GM12875 (cell line): Measurements from ENCODE around the gene TBC1D14.

ENCODE experiments used
- H3K4me3 ChIP-seq: one replicate; pipeline ENCODE4 v1.5.1; 2011; ENCODE audit warnings: low read depth, low read length, control low read depth
- TF ChIP-seq, protein P1 (sequence below): IDR thresholded peaks from 2 replicates; pipeline ENCODE4 v1.5.1; 2011; ENCODE audit warnings: low read depth, mild to moderate bottlenecking, control low read depth, inconsistent platforms, low read length, moderate library complexity, borderline replicate concordance; ENCODE audit not compliant: insufficient read depth

TBC1D14 gene

DNA sequence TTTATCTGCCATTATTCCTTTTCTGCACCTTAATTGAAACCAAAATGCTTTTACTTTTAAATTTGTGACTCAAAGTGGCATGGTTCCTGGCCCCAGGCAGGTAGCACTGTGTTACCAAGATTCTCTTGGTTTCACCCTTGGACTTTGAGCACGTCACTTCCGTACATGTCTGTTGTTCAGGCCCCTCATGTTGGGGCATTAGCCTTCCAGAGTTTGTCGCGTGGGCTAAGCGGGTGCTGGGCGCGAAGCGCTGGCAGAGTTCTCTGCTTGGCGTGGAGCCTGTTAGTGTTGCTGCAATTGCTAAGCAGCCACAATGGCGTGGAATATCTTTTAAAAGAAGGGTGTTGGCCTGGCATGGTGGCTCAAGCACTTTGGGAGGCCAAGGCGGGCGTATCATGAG is 119.6 kb downstream of the TBC1D14 start:
- TF ChIP-seq, protein P1, sequence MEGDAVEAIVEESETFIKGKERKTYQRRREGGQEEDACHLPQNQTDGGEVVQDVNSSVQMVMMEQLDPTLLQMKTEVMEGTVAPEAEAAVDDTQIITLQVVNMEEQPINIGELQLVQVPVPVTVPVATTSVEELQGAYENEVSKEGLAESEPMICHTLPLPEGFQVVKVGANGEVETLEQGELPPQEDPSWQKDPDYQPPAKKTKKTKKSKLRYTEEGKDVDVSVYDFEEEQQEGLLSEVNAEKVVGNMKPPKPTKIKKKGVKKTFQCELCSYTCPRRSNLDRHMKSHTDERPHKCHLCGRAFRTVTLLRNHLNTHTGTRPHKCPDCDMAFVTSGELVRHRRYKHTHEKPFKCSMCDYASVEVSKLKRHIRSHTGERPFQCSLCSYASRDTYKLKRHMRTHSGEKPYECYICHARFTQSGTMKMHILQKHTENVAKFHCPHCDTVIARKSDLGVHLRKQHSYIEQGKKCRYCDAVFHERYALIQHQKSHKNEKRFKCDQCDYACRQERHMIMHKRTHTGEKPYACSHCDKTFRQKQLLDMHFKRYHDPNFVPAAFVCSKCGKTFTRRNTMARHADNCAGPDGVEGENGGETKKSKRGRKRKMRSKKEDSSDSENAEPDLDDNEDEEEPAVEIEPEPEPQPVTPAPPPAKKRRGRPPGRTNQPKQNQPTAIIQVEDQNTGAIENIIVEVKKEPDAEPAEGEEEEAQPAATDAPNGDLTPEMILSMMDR: no peak
- H3K4me3 ChIP-seq: no peak overlapping the region

DNA sequence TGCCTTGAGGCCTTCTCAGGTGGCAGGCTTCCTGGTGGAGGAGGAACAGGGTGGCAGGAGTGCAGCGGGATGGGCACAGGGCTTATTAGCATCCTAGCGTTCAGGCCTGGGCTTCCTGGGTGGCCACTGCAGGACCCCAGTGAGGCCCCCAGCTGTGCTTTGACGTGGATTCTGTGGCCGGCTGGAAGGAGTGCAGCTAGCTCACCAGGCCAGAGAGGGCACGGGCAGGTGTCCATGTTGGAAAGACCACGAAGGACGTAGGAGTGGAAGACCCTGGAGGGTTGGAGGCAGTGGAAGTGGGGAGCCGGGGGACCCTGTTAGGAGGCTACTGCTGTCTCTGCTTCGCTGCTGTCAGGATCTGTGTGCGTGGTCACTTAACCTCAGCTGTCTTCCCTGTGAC is 120.3 kb downstream of the TBC1D14 start:
- no peak overlapping the region for H3K4me3 ChIP-seq
- TF ChIP-seq, protein P1: no peak

DNA sequence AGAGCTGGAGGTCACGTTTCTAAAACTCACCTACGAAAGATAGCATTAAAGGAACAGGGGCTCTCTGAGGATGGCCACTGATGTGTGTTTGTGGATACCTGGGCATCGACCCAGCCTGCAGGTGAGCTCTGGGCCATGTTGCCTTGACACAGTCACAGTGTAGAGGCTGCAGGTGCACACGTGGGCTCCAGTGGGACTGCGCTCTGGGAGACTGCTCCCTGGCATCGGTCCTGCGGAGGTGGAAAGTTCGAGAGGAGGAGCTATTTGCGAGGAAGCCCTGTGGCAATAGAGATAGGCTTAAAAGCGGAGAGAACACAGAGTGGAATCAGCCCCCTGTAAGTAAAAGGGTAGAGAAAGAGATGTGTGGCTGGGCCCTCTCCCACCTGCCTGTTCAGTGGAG is 121.2 kb downstream of the TBC1D14 start:
- TF ChIP-seq, protein P1: no peak
- H3K4me3 ChIP-seq: no peak overlapping the region

DNA sequence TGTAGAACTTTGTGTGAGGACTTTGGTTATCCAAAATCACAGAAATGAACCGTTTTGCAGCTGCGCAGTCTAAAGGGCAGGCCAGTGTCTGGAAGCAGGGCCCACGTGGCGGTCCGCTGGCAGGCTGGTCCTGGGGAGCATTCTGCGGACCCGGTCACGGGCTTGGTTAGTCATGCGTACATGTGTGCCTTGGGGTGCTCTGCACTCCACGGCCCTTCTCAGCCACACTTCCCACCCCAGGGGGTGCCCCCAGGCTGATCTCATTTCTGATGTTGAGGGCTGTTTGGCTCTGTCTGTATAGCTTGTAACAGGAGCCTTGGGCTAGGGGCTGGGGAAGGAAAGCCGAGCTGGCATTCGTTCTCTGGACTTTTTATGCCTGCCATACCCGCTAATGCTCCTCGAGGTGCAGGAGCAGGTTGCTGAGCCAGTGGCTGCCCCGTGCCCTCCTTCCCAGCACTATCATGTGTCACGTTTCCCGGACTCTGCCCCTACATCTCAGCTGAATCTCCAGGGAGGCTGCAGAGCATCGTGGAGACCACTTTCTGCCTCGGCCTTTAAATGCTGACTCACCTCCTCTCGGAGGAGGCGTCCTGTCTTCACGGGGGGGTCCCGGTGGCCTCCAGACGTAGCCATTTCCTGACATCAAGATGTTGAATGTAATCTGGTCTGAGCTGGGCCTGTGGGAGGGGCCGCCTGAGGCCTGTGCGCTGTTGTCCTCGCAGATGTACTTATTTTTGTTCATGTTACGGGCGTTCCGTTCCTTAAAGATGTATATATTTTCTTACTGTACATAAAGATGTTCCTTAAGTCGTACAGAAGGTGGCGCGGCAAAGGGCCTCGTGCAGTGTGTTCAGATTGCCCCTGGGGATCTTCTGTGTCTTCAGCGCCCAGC is 122.2 kb downstream of the TBC1D14 start:
- TF ChIP-seq, protein P1: no peak
- H3K4me3 ChIP-seq: no peak overlapping the region

DNA sequence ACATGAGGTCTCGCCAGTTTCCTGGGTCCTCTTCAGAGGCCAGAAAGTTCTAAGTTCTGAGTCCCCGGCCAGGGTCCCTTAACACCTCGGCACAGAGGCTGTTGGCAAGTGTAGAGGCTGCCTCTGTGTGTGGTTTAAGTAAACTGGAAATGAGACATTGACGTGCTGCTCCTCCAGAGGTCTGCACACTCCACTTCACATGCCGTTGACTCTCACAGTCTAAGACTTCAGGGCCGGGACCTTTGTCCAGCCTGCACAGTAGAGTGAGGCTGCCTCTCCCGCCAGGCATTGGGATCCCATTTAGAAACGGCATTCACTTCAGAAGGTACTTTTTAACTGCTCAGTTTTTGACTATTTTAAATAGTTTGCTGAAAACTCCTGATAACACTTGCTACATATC is 123.0 kb downstream of the TBC1D14 start:
- TF ChIP-seq, protein P1: no peak
- no peak overlapping the region for H3K4me3 ChIP-seq

DNA sequence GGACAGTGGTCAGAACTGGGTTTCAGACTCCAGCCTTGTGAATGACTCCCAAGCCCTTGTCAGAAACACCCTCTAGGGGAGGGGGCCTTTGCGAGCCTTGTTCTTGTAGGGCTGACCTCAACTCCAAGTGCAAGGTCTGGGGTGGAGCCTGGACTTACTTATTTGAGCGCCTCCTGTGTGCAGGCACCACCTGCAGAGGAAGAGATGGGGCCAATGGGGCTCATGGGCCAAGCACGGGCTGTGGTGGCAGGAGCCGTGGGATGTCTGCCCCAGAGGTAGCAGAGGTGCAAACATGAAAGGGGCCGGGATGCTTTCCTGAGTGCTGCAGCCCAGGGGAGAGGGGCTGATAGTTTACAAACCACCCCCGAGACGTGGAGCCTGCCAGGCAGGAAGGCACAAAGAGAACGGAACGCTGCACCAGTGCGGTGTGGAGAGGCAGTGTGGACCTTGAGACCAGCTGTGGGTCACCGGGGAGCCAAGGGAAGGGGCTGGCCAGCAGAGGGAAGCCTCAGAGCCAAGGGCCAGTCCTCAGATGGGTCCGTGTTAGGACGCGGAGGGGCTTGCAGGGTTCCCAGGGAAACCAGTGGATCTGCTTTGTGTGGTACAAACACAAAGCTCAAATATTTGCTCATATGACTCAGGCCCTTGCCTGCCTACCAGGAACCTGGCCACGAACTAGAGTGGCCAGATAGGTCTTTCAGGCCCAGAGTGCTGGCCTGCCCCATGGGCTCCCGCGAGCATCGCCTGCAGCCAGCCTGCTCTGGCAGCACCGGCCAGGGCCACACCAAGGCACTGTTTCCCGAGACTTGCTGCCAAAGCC is 124.8 kb downstream of the TBC1D14 start:
- no peak overlapping the region for H3K4me3 ChIP-seq
- TF ChIP-seq, protein P1: no peak
